DMS153 (cell line): ENCODE results near the gene ERG.

Source experiments
- DNase-seq: peaks from one replicate; lab custom pipeline; 2025; lab: John Stamatoyannopoulos, UW

Gene ERG

GRCh38 chr21:38330666-38331065 lies 167.6 kb downstream of the ERG start:
- no peak for DNase-seq
